HepG2 (cell line): ENCODE data around the gene SLC25A43. TPM values are rescaled to one million over a fixed set of nuclear protein-coding genes. Genes with fewer than 3 reads are reported as not detected.

Experiments
- ATAC-seq: fragments of 200-7000 bp; cut with Tn5 transposase; 3 replicates; pipeline ENCODE4 v1.9.1; 2020; ENCODE audit warnings: mild to moderate bottlenecking, moderate library complexity
- BruUV-seq: library from RNA; stranded (reverse); fragments of 400-500 nt; replicated peaks from 2 replicates; lab custom pipeline; 2021; lab: Mats Ljungman, UMichigan
- CTCF ChIA-PET: fragments of 300-600 bp; formaldehyde crosslinking; extraction: SDS; loops from one replicate; lab custom pipeline; 2021; ENCODE audit warnings: low total read pairs, inconsistent platforms, low intra/inter-chr PET ratio; lab: Yijun Ruan, JAX
- POLR2A ChIA-PET: fragments of 350-600 bp; sonication (Branson Sonifier 250); formaldehyde crosslinking; loops from one replicate; lab custom pipeline; 2020; ENCODE audit warnings: antibody characterized with exemption, inconsistent platforms; lab: Yijun Ruan, JAX
- DNase-seq: peaks from one replicate; pipeline ENCODE4 v3.0.0-alpha.2; 2015; ENCODE audit warnings: low spot score
- FAIRE-seq: peaks from 3 replicates; lab custom pipeline; 2011; peaks lifted over from hg19 to GRCh38; lab: Jason Lieb, UNC
- H2AFZ ChIP-seq: one replicate; pipeline ENCODE4 v1.6.1; 2011; ENCODE audit warnings: low read length, inconsistent platforms
- H3K27ac ChIP-seq: fragments of 300-600 bp; 3 replicates; pipeline ENCODE4 v1.8.0; 2011; ENCODE audit warnings: mixed run types, mild to moderate bottlenecking, mixed read lengths, low read length, inconsistent platforms; ENCODE audit not compliant: insufficient read depth; ENCODE audit errors: extremely low read length
- H3K27me3 ChIP-seq, 2 experiments: fragments of 200-600 bp in 1 of 2; 2 replicates in 1 of 2; 3 replicates in 1 of 2; pipeline versions ENCODE4 v1.6.0 to v1.8.0; 2011; ENCODE audit warnings: low read length in 2 of 2, mild to moderate bottlenecking in 2 of 2, moderate library complexity in 2 of 2, inconsistent platforms in 1 of 2; ENCODE audit not compliant: insufficient read depth in 2 of 2, control insufficient read depth in 1 of 2
- H3K36me3 ChIP-seq, 2 experiments: fragments of 200-600 bp in 1 of 2; replicated peaks in 1 of 2; 2 replicates in 1 of 2; 3 replicates in 1 of 2; pipeline versions ENCODE4 v1.5.1 to v1.8.0; 2011; ENCODE audit warnings: low read length in 2 of 2, inconsistent platforms in 1 of 2; ENCODE audit not compliant: insufficient read depth in 2 of 2, control insufficient read depth in 1 of 2
- H3K4me1 ChIP-seq: 2 replicates; pipeline ENCODE4 v1.5.1; 2012; ENCODE audit warnings: low read length, inconsistent platforms; ENCODE audit not compliant: insufficient read depth
- H3K4me2 ChIP-seq: 2 replicates; pipeline ENCODE4 v1.6.0; 2011; ENCODE audit warnings: low read depth, low read length, inconsistent platforms
- H3K4me3 ChIP-seq, 3 experiments: fragments of 200-600 bp in 1 of 3; sonication (generic), shearing (Covaris generic) in 1 of 3; replicated peaks in 1 of 3; 2 replicates each; pipeline ENCODE4 v1.5.1; 2011 to 2016; ENCODE audit warnings: low read length in 3 of 3, inconsistent platforms in 2 of 3, low read depth in 2 of 3, mild to moderate bottlenecking in 2 of 3, control low read depth in 1 of 3, mixed read lengths in 1 of 3; ENCODE audit not compliant: insufficient read depth in 1 of 3
- H3K79me2 ChIP-seq: one replicate; pipeline ENCODE4 v1.6.1; 2011; ENCODE audit warnings: low read length, inconsistent platforms; ENCODE audit not compliant: insufficient read depth
- H3K9ac ChIP-seq: 2 replicates; pipeline ENCODE4 v1.6.0; 2011; ENCODE audit warnings: mild to moderate bottlenecking, low read depth, low read length, inconsistent platforms; ENCODE audit not compliant: insufficient read depth
- H3K9me3 ChIP-seq: 2 replicates; pipeline ENCODE4 v1.5.1; 2012; ENCODE audit warnings: mild to moderate bottlenecking, low read length
- H4K20me1 ChIP-seq: 2 replicates; pipeline ENCODE4 v1.6.0; 2011; ENCODE audit warnings: inconsistent platforms, mild to moderate bottlenecking, low read length, moderate library complexity; ENCODE audit not compliant: insufficient read depth
- AKAP8 ChIP-seq: sonication (generic); formaldehyde crosslinking; IDR thresholded peaks from 2 replicates; pipeline ENCODE4 v1.5.1; 2020; ENCODE audit warnings: mild to moderate bottlenecking, missing genetic modification reagents
- ARNT ChIP-seq: fragments of 450-650 bp; IDR thresholded peaks from 2 replicates; pipeline ENCODE4 v1.6.1; 2017
- ASH2L ChIP-seq: fragments of 300-600, 200-600 bp; sonication (generic); IDR thresholded peaks from 2 replicates; pipeline ENCODE4 v1.7.0; 2017; ENCODE audit warnings: low read depth, mild to moderate bottlenecking, moderate library complexity, mixed read lengths, low read length; ENCODE audit not compliant: insufficient read length
- FIP1L1 ChIP-seq: fragments of 200-400 bp; formaldehyde crosslinking; IDR thresholded peaks from 2 replicates; pipeline ENCODE4 v1.6.1; 2018; ENCODE audit warnings: low read depth, mild to moderate bottlenecking, low read length, moderate library complexity, borderline replicate concordance; ENCODE audit not compliant: insufficient read depth
- FOSL1 ChIP-seq: sonication (generic); formaldehyde crosslinking; IDR thresholded peaks from 2 replicates; pipeline ENCODE4 v1.9.0; 2021; ENCODE audit warnings: missing genetic modification reagents, borderline replicate concordance
- GATA4 ChIP-seq: sonication (generic); IDR thresholded peaks from 2 replicates; pipeline ENCODE4 v1.6.1; 2016; ENCODE audit warnings: antibody characterized with exemption, low read depth, borderline replicate concordance
- JUNB ChIP-seq: sonication (generic); formaldehyde crosslinking; IDR thresholded peaks from 2 replicates; pipeline ENCODE4 v1.8.0; 2022; ENCODE audit warnings: missing genetic modification reagents, mild to moderate bottlenecking, borderline replicate concordance
- RAD51 ChIP-seq: fragments of 450-650 bp; IDR thresholded peaks from 2 replicates; pipeline ENCODE4 v1.6.1; 2016; ENCODE audit warnings: borderline replicate concordance
- SAP130 ChIP-seq: IDR thresholded peaks from 2 replicates; pipeline ENCODE4 v1.6.1; 2016; ENCODE audit warnings: low read depth
- SP5 ChIP-seq: IDR thresholded peaks from 2 replicates; pipeline ENCODE4 v1.6.1; 2016; ENCODE audit warnings: low read depth, borderline replicate concordance
- TP53 ChIP-seq: sonication (generic); formaldehyde crosslinking; conservative IDR thresholded peaks from 2 replicates; pipeline ENCODE4 v1.4.0; 2020; ENCODE audit warnings: missing genetic modification reagents
- ZFP82 ChIP-seq: sonication (generic); formaldehyde crosslinking; IDR thresholded peaks from 2 replicates; pipeline ENCODE4 v1.5.1; 2020; ENCODE audit warnings: mild to moderate bottlenecking, missing genetic modification reagents, borderline replicate concordance
- ZNF564 ChIP-seq: sonication (generic); formaldehyde crosslinking; IDR thresholded peaks from 2 replicates; pipeline ENCODE4 v1.8.1; 2023; ENCODE audit warnings: mild to moderate bottlenecking, missing genetic modification reagents
- WGBS: methylation state at CpG from one replicate; pipeline ENCODE4 v1.1.6; 2017; ENCODE audit warnings: low lambda C conversion rate; 5-methylcytosine and 5-hydroxymethylcytosine counted together
- in situ Hi-C: cut with HindIII; loops from 2 replicates; pipeline ENCODE4 v1.10.0; 2017; ENCODE audit warnings: low pct_unique_long_range_greater_than_20kb; ENCODE audit not compliant: extremely low pct_ligation_motif_present
- intact Hi-C: fragments of 100-400 bp; cut with micrococcal nuclease; formaldehyde crosslinking; loops from one replicate; pipeline ENCODE4 v1.10.0; 2022; ENCODE audit not compliant: unreplicated experiment
- polyA plus RNA-seq, 8 experiments: library from polyadenylated mRNA; depleted of rRNA in 3 of 8; stranded (reverse) in 7 of 8; unstranded in 1 of 8; fragments of >200 nt; fragmentation: Illumina TruSeq in 4 of 8; extraction: Trizol in 4 of 8; gene quantifications; 2 replicates each; pipeline versions ENCODE4 v1.2.1 to v1.2.3, GENCODE V29; 2011 to 2016; ENCODE audit warnings: low read depth in 4 of 8, missing spikeins in 1 of 8, mixed read lengths in 1 of 8; ENCODE audit not compliant: insufficient read depth in 1 of 8
- total RNA-seq, 5 experiments: library from RNA; depleted of rRNA; stranded (reverse); fragments of >200 nt; fragmentation: Illumina TruSeq; extraction: Trizol; gene quantifications; 2 replicates each; pipeline ENCODE4 v1.2.3, GENCODE V29; 2016; ENCODE audit warnings: low read depth in 1 of 5
- TF ChIP-seq, protein P1 (sequence below): sonication (generic); formaldehyde crosslinking; IDR thresholded peaks from 2 replicates; pipeline ENCODE4 v1.5.0; 2020; ENCODE audit warnings: mild to moderate bottlenecking, low read depth, missing genetic modification reagents, borderline replicate concordance
- TF ChIP-seq, protein P2 (sequence below): sonication (generic); formaldehyde crosslinking; IDR thresholded peaks from 2 replicates; pipeline ENCODE4 v1.4.0; 2020; ENCODE audit warnings: missing genetic modification reagents
- TF ChIP-seq, protein P3 (sequence below): IDR thresholded peaks from 2 replicates; pipeline ENCODE4 v1.6.1; 2016; ENCODE audit warnings: missing compliant biosample characterization, missing genetic modification reagents, borderline replicate concordance

The SLC25A43 gene
- total and polyA plus RNA-seq, 2 of the 13 experiments (the other 11 are each of a cell fraction or from before 2014, with no cell fraction given): 5.8 to 13.2 TPM

- DNase-seq: no peak
Measured at GRCh38 chrX:119423631-119424030, 24.5 kb downstream of the SLC25A43 start.

More at GRCh38 chrX:119423631-119424030, 24.5 kb downstream of the SLC25A43 start:
- Histone ChIP-seq H3K4me1 (peaks cover 41% of the 10 kb centered on the region), H3K27ac (no peak overlapping the region), H3K4me2 (no peak overlapping the region), H3K9me3 (no peaks in the 10 kb centered on the region), H3K4me3 (no peak overlapping the region), H4K20me1 (no peaks in the 10 kb centered on the region), H2AFZ (no peak overlapping the region), H3K36me3 (no peaks in the 10 kb centered on the region), H3K27me3 (no peaks in the 10 kb centered on the region), H3K9ac (no peak overlapping the region), H3K79me2 (no peaks in the 10 kb centered on the region)
- intact Hi-C loops: no loop called here
- BruUV-seq: no TSS peak
- FAIRE-seq (no peak), ATAC-seq (no peak)
- POLR2A ChIA-PET: no interaction called here
- TF ChIP-seq JUNB (no peak), ZFP82 (CRISPR knock-in tag) (no peak), ZNF564 (CRISPR knock-in tag) (no peak), ARNT (no peak), GATA4 (no peak), ASH2L (no peak), RAD51 (no peak), FOSL1 (CRISPR knock-in tag) (no peak), TP53 (CRISPR knock-in tag) (no peak), SAP130 (CRISPR knock-in tag) (no peak), AKAP8 (CRISPR knock-in tag) (no peak), SP5 (CRISPR knock-in tag) (no peak), FIP1L1 (no peak)
- TF ChIP-seq, protein P1, sequence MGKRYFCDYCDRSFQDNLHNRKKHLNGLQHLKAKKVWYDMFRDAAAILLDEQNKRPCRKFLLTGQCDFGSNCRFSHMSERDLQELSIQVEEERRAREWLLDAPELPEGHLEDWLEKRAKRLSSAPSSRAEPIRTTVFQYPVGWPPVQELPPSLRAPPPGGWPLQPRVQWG (CRISPR knock-in tag): no peak
- TF ChIP-seq, protein P2, sequence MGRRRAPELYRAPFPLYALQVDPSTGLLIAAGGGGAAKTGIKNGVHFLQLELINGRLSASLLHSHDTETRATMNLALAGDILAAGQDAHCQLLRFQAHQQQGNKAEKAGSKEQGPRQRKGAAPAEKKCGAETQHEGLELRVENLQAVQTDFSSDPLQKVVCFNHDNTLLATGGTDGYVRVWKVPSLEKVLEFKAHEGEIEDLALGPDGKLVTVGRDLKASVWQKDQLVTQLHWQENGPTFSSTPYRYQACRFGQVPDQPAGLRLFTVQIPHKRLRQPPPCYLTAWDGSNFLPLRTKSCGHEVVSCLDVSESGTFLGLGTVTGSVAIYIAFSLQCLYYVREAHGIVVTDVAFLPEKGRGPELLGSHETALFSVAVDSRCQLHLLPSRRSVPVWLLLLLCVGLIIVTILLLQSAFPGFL: no peak
- TF ChIP-seq, protein P3, sequence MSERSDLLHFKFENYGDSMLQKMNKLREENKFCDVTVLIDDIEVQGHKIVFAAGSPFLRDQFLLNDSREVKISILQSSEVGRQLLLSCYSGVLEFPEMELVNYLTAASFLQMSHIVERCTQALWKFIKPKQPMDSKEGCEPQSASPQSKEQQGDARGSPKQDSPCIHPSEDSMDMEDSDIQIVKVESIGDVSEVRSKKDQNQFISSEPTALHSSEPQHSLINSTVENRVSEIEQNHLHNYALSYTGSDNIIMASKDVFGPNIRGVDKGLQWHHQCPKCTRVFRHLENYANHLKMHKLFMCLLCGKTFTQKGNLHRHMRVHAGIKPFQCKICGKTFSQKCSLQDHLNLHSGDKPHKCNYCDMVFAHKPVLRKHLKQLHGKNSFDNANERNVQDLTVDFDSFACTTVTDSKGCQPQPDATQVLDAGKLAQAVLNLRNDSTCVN (CRISPR knock-in tag): no peak
- WGBS: 99% methylated on average over 14 of the region's 14 CpGs
- CTCF ChIA-PET: no interaction called here
- in situ Hi-C loops: no loop called here
